Neutrophil (primary cell): ENCODE measurements around the gene PDE8A.

Experiments
- H3K27ac ChIP-seq: fragments of 200-600 bp; sonication (generic); 2 replicates; pipeline ENCODE4 v1.5.1; 2016; ENCODE audit warnings: mild to moderate bottlenecking, moderate library complexity
- H3K27me3 ChIP-seq: fragments of 200-600 bp; sonication (generic); 2 replicates; pipeline ENCODE4 v1.6.0; 2016; ENCODE audit warnings: mild to moderate bottlenecking
- H3K36me3 ChIP-seq: fragments of 200-600 bp; sonication (generic); 2 replicates; pipeline ENCODE4 v1.5.1; 2017
- H3K4me1 ChIP-seq, 2 experiments: fragments of 200-600 bp in 1 of 2; sonication (generic) in 1 of 2; 1 replicate in 1 of 2; 2 replicates in 1 of 2; pipeline versions ENCODE4 v1.5.1 to v1.6.1; 2013 to 2016; ENCODE audit warnings: low read depth in 1 of 2, low read length in 1 of 2, mild to moderate bottlenecking in 1 of 2, moderate library complexity in 1 of 2; ENCODE audit not compliant: control insufficient read depth in 1 of 2, insufficient read depth in 1 of 2
- H3K4me3 ChIP-seq, 2 experiments: fragments of 200-600 bp in 1 of 2; sonication (generic) in 1 of 2; 1 replicate in 1 of 2; 2 replicates in 1 of 2; pipeline ENCODE4 v1.5.1; 2013 to 2016; ENCODE audit warnings: low read depth in 1 of 2, low read length in 1 of 2, mild to moderate bottlenecking in 1 of 2, moderate library complexity in 1 of 2
- H3K9me3 ChIP-seq: fragments of 200-600 bp; sonication (generic); 2 replicates; pipeline ENCODE4 v1.5.1; 2016
- TF ChIP-seq, protein P1 (sequence below): fragments of 200-600 bp; sonication (generic); IDR thresholded peaks from 2 replicates; pipeline ENCODE4 v1.5.1; 2016; ENCODE audit warnings: antibody characterized with exemption

The PDE8A gene

DNA sequence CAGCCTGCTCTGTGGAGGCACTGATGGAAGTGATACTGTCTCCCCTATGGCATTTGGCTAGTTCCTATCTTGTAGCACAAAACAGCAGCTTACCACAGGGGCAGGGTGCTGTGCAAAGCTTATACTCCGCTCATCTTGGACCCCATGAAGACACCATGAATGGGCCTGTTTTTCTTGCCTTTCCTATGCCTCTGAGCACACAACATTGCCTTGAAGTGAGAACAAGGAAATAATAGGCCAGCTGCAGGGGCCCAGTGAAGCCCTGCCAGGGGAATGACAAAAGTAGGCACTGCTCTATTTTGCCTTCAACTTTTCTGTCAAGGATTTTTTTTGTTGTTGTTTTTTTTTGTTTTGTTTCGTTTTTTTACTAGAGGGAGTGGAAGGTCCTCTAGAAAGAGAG, 110.3 kb downstream of the PDE8A start:
- H3K36me3 ChIP-seq, result peaks cover 21% of the 10 kb centered on the region
- no peaks in the 10 kb centered on the region for H3K27me3 ChIP-seq
- no peaks in the 10 kb centered on the region for H3K9me3 ChIP-seq
- no peak overlapping the region for H3K27ac ChIP-seq
- TF ChIP-seq, protein P1, sequence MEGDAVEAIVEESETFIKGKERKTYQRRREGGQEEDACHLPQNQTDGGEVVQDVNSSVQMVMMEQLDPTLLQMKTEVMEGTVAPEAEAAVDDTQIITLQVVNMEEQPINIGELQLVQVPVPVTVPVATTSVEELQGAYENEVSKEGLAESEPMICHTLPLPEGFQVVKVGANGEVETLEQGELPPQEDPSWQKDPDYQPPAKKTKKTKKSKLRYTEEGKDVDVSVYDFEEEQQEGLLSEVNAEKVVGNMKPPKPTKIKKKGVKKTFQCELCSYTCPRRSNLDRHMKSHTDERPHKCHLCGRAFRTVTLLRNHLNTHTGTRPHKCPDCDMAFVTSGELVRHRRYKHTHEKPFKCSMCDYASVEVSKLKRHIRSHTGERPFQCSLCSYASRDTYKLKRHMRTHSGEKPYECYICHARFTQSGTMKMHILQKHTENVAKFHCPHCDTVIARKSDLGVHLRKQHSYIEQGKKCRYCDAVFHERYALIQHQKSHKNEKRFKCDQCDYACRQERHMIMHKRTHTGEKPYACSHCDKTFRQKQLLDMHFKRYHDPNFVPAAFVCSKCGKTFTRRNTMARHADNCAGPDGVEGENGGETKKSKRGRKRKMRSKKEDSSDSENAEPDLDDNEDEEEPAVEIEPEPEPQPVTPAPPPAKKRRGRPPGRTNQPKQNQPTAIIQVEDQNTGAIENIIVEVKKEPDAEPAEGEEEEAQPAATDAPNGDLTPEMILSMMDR, result no peak
- no peaks in the 10 kb centered on the region for H3K4me1 ChIP-seq
- H3K4me3 ChIP-seq, result no peak overlapping the region

DNA sequence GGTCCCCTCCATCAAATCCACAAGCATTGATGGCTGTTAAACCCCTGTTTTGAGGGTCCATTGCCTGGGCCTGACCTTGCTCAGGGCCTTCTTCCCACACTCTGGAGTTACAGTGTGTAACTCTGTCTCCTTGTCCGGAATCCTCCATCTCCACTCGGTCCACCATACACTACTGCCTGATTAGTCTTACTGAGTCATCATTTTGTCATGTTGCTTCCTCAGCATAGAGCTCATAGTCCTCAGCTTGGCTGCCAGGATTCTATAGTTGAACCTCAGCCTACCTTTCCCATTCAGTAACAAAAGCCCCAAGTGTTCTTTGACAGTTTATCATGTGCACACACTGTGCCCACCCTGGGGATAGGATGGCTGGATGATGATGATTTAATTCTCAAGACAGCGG, 113.0 kb downstream of the PDE8A start:
- TF ChIP-seq, protein P1, result no peak
- no peak overlapping the region for H3K4me3 ChIP-seq
- H3K27me3 ChIP-seq, result no peaks in the 10 kb centered on the region
- no peak overlapping the region for H3K27ac ChIP-seq
- H3K4me1 ChIP-seq, result peaks cover 0 to 8% of the 10 kb centered on the region in 2 experiments
- H3K9me3 ChIP-seq, result no peaks in the 10 kb centered on the region
- H3K36me3 ChIP-seq, result peaks cover 25% of the 10 kb centered on the region

DNA sequence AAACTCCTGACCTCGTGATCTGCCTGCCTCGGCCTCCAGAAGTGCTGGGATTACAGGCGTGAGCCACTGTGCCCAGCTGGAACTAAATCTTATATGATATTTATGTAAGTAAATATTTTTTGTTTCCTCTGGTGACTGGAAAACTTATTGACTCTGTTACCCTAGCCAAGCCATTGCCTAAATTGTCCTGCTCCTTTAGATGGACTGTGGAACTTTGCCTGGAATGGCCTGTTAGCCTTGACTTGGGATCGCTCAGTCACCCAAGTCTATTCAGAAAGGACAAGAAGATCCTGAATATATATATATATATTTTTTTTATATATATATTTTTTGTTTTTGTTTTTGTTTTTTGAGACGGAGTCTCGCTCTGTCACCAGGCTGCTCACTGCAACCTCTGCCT, 113.9 kb downstream of the PDE8A start:
- Histone ChIP-seq H3K27me3 (no peaks in the 10 kb centered on the region), H3K4me3 (no peak overlapping the region)
- TF ChIP-seq, protein P1, result no peak

DNA sequence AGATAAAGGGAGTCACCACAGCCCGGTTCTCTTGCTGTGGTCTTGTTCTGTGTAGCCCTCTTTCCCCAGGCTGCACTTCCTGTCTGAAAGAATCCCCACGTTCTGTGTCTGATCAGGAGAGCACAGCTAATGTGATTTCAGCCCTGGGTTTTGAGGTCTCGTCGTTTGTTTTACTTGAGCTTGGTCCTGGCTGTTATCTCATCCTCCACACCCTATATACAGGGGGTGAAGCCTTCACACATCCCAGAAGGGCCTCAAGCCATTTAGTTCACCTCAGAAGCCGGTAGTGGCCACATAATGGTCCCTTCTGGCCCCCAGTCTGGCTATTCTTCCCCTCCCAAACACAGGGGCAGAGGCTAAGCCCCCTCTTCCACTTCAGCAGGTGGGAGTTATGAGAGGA, 115.6 kb downstream of the PDE8A start:
- Histone ChIP-seq H3K9me3 (no peaks in the 10 kb centered on the region), H3K4me3 (no peak overlapping the region), H3K36me3 (peaks cover 9% of the 10 kb centered on the region), H3K27ac (no peak overlapping the region), H3K4me1 (peaks cover 10 to 21% of the 10 kb centered on the region in 2 experiments), H3K27me3 (no peaks in the 10 kb centered on the region)
- TF ChIP-seq, protein P1, result no peak

More for the DNA sequence above, 113.9 kb downstream of the PDE8A start:
- Histone ChIP-seq H3K27ac (no peak overlapping the region), H3K9me3 (no peaks in the 10 kb centered on the region), H3K4me1 (peaks cover 7 to 17% of the 10 kb centered on the region in 2 experiments), H3K36me3 (peaks cover 17% of the 10 kb centered on the region)

DNA sequence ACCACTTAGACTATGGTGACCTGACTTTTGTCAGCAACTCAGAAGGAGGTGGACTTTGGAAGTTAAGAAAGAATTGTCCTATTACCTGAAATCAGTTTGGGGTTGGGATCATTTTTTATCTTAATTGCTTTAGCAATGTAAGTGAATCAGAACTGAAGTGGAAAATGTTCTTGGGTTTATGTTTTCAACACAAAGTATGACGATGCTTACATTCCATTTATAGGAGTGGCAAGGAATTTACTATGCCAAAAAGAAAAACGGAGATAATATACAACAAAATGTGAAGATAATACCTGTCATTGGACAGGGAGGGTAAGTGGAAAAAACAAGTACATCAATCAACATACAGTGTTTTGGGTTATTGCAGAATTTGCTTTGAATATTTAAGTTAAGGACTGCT, 116.1 kb downstream of the PDE8A start:
- no peak overlapping the region for H3K27ac ChIP-seq
- peaks cover 4% of the 10 kb centered on the region for H3K36me3 ChIP-seq
- no peaks in the 10 kb centered on the region for H3K27me3 ChIP-seq

More for the DNA sequence above, 116.1 kb downstream of the PDE8A start:
- no peaks in the 10 kb centered on the region for H3K9me3 ChIP-seq
- no peak overlapping the region for H3K4me3 ChIP-seq
- peaks cover 10 to 21% of the 10 kb centered on the region in 2 experiments for H3K4me1 ChIP-seq
- TF ChIP-seq, protein P1, result no peak
